Activated naive CD4-positive, alpha-beta T cell treated with anti-CD3 and anti-CD28 coated beads, Interleukin-2, amount 50 U/mL, for 16 hours (primary cell): ENCODE data around the gene DRD2.

Experiments
- DNase-seq: peaks from one replicate; pipeline ENCODE4 v3.0.0-alpha.2; 2020

DRD2 gene

DNA sequence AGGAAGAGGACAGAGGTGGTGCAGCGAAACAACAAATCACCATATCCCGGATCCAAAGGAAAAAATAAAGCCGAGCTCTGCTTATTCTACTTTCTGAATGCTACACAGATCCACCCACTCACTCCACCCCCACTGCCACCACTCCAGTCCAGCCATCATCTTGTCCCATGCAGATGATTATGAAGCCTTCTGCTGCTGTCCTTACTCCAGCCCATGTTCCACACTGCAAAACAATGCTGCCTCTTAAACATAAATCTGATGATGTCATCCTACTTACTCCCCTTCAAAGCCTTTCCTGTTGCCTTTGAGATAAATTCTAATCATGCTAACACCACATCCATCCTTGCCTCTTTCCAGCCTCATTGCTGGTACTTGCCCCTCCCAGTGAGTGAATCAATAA is 6.5 kb upstream of the DRD2 start:
- DNase-seq, result no peak

DNA sequence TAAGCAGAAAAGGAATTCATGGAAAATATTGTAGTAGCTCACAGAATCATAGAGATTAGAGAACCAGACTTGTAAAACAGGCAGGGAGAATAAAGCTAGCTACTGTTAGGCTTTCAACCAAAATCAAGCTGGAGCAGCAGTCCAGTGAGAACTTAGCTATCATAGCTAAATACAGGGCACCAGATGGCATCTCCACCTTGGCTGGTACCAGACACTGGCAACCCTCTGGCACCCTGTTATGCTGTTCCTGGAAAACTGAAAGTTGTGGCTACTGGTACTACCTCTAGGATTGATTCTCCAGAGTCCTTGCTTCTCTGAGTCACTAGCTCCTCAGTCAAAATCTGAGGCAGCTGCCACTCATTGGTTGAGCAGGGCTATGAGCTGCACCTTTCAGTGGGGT is 6.0 kb upstream of the DRD2 start:
- DNase-seq, result no peak

GRCh38 chr11:113477321-113477720 is 2.1 kb upstream of the DRD2 start:
- no peak for DNase-seq

GRCh38 chr11:113476553-113476952 is 1.4 kb upstream of the DRD2 start:
- DNase-seq, result no peak

DNA sequence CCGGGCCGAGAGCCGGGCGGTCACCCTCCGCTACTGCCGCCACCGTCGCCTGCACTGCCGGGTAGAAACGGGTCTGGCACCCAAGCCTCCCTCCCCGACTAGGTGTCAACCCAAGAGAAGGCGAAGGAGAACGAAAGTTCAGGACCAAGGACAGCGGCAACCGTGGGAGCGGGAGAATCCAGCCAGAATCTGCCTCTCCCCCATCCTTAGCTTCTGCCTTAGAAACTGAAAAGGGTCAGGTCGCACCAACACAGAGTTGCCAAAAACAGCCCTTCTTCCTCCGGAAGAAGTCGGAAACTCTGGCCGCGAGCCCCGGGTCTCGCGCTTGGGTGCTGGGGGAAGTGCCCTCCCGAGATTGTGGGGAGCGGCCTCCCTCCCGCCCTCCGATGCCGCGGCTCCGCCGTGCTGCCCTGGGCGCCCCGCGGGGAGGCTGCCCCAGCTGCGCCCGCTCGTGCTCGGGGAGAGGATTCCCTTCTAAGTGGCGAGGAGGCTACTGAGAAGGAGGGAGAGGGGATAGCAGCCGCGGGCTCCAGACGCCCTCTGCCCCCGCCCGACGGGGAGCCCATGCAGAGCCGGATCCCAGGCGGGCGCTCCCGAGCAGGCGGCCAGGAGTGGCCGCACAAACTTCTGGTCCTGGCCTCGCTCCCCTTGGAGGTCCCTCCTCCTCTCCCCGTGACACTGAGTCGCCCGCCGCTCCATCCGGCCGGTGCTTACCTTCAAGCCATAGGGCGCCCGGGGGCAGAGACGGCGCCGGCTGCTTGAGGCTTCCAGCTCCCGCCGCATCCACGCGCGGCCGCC is 637 bp downstream of the DRD2 start:
- DNase-seq, result peak; percentile 17

DNA sequence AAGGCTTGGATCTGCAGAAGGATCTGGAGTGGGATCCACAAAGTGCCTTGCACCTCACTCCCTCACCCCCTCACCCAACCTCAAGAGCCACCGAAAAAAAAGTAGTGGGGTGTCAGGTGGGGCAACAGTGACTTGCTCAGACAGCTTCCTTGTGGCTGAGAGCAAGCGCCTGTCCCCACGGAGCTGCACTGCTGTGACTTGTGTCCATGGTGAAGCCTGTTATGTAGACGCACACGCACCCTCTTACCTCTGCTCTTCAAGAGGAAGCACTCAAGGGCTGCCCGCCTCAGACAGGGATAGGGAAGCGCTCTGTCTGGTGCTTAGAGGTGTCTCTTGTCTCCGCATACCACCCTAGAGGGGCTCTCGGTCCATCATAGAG is 1.2 kb downstream of the DRD2 start:
- DNase-seq, result no peak

GRCh38 chr11:113472471-113472870 is 2.7 kb downstream of the DRD2 start:
- no peak for DNase-seq

DNA sequence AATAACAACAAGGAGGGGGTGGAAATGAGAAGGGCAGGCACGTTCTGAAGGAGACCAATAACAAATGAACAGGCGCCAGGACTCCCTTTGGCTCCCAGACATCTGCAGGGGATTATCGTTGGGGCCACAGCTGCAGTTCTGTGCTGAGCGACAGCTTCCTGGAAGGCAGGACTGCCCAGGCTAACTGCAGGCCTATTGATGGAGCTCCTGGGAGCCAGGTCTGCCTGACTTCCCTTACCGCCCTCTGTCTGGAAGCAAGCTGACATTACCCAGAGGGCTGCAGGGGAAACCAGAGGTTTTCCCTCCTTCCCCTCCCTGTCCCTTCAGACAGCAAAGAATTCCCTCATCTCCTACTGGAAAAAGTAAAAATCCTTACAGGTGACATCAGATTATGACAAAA is 5.0 kb downstream of the DRD2 start:
- no peak for DNase-seq

GRCh38 chr11:113468726-113469345 is 6.4 kb downstream of the DRD2 start:
- no peak for DNase-seq

- no peak for DNase-seq
Measured at GRCh38 chr11:113467545-113467944, 7.7 kb downstream of the DRD2 start.

DNA sequence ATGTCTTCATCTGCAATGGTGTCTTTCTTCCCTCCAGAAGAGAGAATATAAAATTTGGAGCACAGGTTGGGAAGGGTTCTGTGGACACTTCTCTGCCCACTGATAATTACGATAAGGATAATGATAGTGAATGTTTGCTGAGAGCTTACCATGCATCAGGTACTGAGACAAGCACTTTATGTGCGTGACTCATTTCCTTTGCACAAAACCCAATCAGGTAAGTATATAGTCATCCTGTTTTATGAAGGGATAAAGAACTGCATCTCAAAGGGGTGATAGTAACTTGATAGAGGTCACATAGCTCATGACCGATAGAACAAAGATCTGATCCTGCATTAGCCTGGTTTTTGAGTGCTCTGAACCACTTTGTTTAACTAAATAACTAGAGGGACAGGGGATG is 9.4 kb downstream of the DRD2 start:
- no peak for DNase-seq

- DNase-seq, result no peak
Measured at GRCh38 chr11:113464416-113464815, 10.8 kb downstream of the DRD2 start.

- DNase-seq, result no peak
Measured at GRCh38 chr11:113462830-113463229, 12.4 kb downstream of the DRD2 start.

DNA sequence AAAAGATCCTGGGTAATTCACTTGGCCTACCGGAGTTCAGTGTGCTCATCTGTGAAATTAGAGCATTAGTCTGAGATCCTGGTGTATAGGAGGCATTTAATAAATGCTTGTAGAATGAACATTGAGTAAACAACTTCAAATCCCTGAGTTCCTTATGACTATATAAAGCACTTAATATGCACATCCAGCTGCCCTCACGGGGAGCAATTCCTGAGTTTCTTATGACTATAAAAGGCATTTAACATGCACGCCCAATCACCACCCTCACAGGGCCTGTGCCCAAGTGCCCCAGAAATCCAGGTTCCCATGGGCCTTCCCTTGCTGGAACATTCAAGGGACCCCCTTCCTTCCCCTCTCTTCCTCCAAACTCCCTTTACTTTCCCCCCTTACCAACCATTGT is 13.6 kb downstream of the DRD2 start:
- DNase-seq, result no peak

GRCh38 chr11:113460469-113460868 is 14.7 kb downstream of the DRD2 start:
- DNase-seq, result no peak

DNA sequence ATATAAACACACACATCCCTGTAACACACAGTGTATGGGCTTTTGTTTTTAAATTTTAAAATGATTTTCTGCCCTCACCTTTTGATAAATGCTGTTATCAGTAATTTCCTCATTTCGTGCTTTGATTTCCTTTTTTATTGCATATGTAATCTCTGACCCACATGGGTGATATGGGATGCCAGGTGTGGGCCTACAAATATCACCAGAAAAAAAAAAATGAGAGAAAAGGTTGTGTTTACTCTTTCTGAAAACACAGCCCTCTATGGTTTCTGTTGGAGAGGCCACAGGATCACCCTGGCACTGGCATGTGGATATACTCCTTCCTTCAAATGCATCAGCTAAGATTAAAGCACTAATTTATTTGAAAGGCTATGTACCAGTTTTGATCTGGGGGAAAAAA is 17.0 kb downstream of the DRD2 start:
- DNase-seq, result no peak

- no peak for DNase-seq
Measured at GRCh38 chr11:113457784-113458183, 17.4 kb downstream of the DRD2 start.

DNA sequence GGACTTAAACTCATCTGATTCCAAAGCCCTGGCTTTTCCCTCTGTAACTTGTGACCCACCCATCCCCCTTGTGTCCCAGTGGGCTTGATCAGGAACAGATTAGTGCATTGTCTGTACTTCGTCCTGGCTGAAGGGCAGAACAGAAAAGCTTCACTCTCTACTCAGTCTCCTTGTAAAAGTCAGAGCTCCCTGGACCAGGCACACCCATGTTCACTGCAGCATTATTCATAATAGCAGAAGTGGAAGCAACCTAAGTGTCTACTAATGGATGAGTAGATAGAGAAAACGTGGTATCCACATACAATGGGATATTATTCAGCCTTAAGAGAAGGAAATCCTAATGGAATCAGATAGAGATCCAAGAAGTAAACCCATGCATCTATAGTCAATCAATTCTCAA is 20.7 kb downstream of the DRD2 start:
- DNase-seq, result no peak

DNA sequence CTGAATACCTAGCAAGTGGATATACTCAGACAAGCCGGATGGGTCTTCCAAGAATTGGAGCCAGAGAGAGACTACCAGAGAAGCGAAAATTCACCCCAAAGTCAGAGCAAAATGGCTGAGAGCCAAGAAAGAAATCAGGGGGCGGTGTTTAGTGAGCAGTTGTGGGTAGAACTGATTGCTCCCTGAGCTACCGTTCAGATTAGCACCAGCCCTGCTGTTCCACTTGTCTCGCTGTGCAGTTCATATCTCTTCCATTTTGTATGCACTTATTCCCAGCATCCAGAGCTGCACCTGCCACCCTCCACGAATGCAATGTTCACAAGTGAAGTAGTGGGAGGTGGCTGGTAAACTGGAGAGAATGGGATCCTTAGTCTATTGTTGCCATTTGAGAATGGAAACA is 25.5 kb downstream of the DRD2 start:
- no peak for DNase-seq

- DNase-seq, result no peak
Measured at GRCh38 chr11:113448316-113448677, 26.9 kb downstream of the DRD2 start.

GRCh38 chr11:113447621-113448315 is 27.4 kb downstream of the DRD2 start:
- no peak for DNase-seq

DNA sequence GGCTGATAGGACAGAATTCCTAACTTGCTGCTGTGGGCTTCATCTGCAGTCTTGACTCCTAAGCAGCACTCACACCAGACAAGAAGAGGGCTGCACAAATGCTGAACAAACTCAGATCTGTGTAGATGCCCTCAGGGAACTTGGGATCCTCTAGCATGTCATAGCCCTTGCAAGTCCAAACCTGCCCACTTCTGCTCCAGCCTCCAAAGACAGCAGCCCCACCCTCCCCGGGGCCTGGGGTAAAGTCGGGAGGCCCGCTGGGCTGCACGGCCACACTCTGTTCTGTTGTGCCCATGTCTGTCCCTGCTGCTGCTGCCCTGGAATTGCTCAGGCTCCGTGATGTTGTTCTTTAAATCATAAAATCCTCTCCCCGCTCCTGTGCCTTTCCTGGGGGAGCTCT is 28.3 kb downstream of the DRD2 start:
- DNase-seq, result no peak

DNA sequence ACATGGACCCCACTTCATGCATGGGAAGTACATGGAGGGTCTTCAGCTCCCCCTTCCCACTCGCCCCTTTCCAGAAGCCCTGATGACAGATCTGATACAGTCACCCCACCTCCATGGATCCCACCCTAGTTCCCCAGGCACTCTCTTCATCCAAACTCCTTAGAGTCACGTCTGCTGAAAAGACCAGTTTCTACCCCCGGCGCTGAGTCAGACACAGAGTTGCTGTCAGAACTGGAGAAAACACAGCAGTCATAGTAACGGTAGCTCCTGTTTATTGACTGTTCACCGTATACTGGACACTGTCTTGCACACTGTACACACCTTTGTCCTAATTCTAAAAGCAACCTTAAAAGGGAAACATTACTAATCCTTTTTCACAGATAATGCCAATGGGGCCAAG is 29.1 kb downstream of the DRD2 start:
- DNase-seq, result no peak

DNA sequence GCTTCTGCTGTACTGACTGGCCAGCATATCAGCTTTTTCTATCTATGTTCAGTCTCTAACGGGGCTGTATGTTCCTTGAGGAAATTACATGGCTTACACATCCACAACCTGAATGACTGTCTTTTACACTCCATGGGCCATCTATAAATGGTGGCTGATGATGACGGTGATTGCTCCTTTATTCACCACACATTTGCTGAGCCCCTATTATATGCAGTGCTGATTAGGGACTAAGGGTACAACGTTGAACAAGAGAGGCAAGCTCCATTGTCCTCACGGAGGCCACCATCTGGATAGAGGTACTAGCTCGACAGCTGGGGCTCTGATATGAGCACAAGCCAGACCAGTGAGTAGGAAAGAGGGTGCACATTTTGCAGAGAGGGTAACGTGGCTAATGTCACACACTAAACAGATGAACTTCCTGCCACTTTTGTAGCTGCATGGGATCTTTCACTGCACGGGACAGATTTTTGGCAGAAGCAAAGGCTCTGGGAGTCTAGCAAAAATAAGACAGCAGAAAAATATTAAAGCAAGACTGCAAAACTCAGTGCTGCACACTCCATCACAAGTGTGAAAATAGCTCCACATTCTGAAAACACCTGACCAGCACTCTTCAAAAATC is 30.6 kb downstream of the DRD2 start:
- DNase-seq, result no peak
